Prostate gland (tissue), 2 donors: ENCODE data around the gene SNED1. TPM values are rescaled to one million over a fixed set of nuclear protein-coding genes. Genes with fewer than 3 reads are reported as not detected.

Source experiments
- DNase-seq: peaks from one replicate; pipeline ENCODE4 v3.0.0-alpha.2; 2019; ENCODE audit warnings: low spot score
- H3K27ac ChIP-seq, 2 donors: fragments of 200-600 bp; sonication (generic); 2 replicates each; pipeline ENCODE4 v1.5.1; 2017 to 2019
- H3K27me3 ChIP-seq: fragments of 200-600 bp; sonication (generic); replicated peaks from 2 replicates; pipeline ENCODE4 v1.5.1; 2019; ENCODE audit not compliant: insufficient read depth
- H3K36me3 ChIP-seq, 2 donors: fragments of 200-600 bp; sonication (generic); 1 replicate in 1 of 2; 2 replicates in 1 of 2; pipeline versions ENCODE4 v1.5.1 to v1.8.1; 2017 to 2019
- H3K4me1 ChIP-seq: fragments of 200-600 bp; sonication (generic); replicated peaks from 2 replicates; pipeline ENCODE4 v1.5.1; 2019
- H3K4me3 ChIP-seq, 2 donors: fragments of 200-600 bp; sonication (generic); 2 replicates each; pipeline ENCODE4 v1.5.1; 2017 to 2019
- H3K9me3 ChIP-seq: fragments of 200-600 bp; sonication (generic); 2 replicates; pipeline ENCODE4 v1.5.1; 2017
- CTCF ChIP-seq, 4 experiments: fragments of 200-600 bp in 2 of 4; fragments of 450-650 bp in 2 of 4; sonication (generic) in 2 of 4; IDR thresholded peaks; 1 replicate in 3 of 4; 2 replicates in 1 of 4; pipeline ENCODE4 v1.5.1; 2016 to 2019; ENCODE audit warnings: antibody characterized with exemption in 4 of 4, mild to moderate bottlenecking in 2 of 4, moderate library complexity in 2 of 4
- POLR2A ChIP-seq: fragments of 450-650 bp; IDR thresholded peaks from one replicate; pipeline ENCODE4 v1.6.1; 2016; ENCODE audit warnings: antibody characterized with exemption, mild to moderate bottlenecking
- POLR2AphosphoS5 ChIP-seq: sonication (generic); formaldehyde crosslinking; IDR thresholded peaks from one replicate; pipeline ENCODE4 v1.6.1; 2017; ENCODE audit warnings: antibody characterized with exemption
- WGBS: methylation state at CpG from one replicate; pipeline ENCODE4 v1.1.5; 2018; 5-methylcytosine and 5-hydroxymethylcytosine counted together
- intact Hi-C: fragments of 100-400 bp; cut with DNase I; formaldehyde crosslinking; loops from one replicate; pipeline ENCODE4 v1.14.2; 2022
- total RNA-seq, 2 donors: library from RNA; depleted of rRNA; stranded (reverse); fragments of >200 nt; gene quantifications; one replicate each; pipeline ENCODE4 v1.1.0, GENCODE V29; 2016

Gene SNED1
- total RNA-seq, 2 donors from 2014 or later, result 32.0 to 115 TPM

- peaks cover 4% of the 10 kb centered on the region for H3K4me1 ChIP-seq
- no peak overlapping the region for H3K4me3 ChIP-seq
- WGBS, result 91% methylated on average over 8 of the region's 8 CpGs
- H3K36me3 ChIP-seq, result no peaks in the 10 kb centered on the region
- intact Hi-C loops, result no loop called here
- no peak overlapping the region for H3K27ac ChIP-seq
- no peaks in the 10 kb centered on the region for H3K27me3 ChIP-seq
- TF ChIP-seq POLR2AphosphoS5 (no peak), POLR2A (no peak), CTCF (IDR thresholded peaks at IDR 0.05) (no peak)
- DNase-seq, result no peak
- no peaks in the 10 kb centered on the region for H3K9me3 ChIP-seq
These were observed 129.8 kb downstream of the SNED1 start for GRCh38 chr2:241128266-241128665.

GRCh38 chr2:241129086-241129871, 130.9 kb downstream of the SNED1 start:
- H3K9me3 ChIP-seq, result no peaks in the 10 kb centered on the region
- TF ChIP-seq CTCF (IDR thresholded peaks at IDR 0.05), result no peak
- TF ChIP-seq POLR2A, result no peak
- no peak for TF ChIP-seq POLR2AphosphoS5
- H3K27me3 ChIP-seq, result no peaks in the 10 kb centered on the region
- peaks cover under 1% of the 10 kb centered on the region for H3K4me1 ChIP-seq
- no peak overlapping the region for H3K27ac ChIP-seq
- H3K4me3 ChIP-seq, result no peak overlapping the region
- WGBS, result 90% methylated on average over 11 of the region's 12 CpGs
- no peaks in the 10 kb centered on the region for H3K36me3 ChIP-seq
- no peak for DNase-seq
- intact Hi-C loops, result no loop called here

- DNase-seq, result no peak
- Histone ChIP-seq H3K9me3 (no peaks in the 10 kb centered on the region), H3K27ac (no peak overlapping the region), H3K4me1 (no peaks in the 10 kb centered on the region), H3K36me3 (no peaks in the 10 kb centered on the region), H3K27me3 (no peaks in the 10 kb centered on the region), H3K4me3 (no peak overlapping the region)
- TF ChIP-seq POLR2AphosphoS5 (no peak), CTCF (IDR thresholded peaks at IDR 0.05) (no peak), POLR2A (no peak)
- intact Hi-C loops, result no loop called here
- WGBS, result 93% methylated on average over 16 of the region's 16 CpGs
These were observed 131.9 kb downstream of the SNED1 start for GRCh38 chr2:241130316-241130715.

GRCh38 chr2:241131531-241131930, 133.1 kb downstream of the SNED1 start:
- Histone ChIP-seq H3K36me3 (no peaks in the 10 kb centered on the region), H3K27me3 (no peaks in the 10 kb centered on the region), H3K27ac (no peak overlapping the region), H3K9me3 (no peaks in the 10 kb centered on the region), H3K4me3 (no peak overlapping the region), H3K4me1 (no peaks in the 10 kb centered on the region)
- WGBS, result 95% methylated on average over 7 of the region's 7 CpGs
- intact Hi-C loops, result no loop called here
- no peak for TF ChIP-seq POLR2A
- no peak for TF ChIP-seq CTCF (IDR thresholded peaks at IDR 0.05)
- no peak for TF ChIP-seq POLR2AphosphoS5
- no peak for DNase-seq
